ENCODE data around the gene DNAH7. TPM values are rescaled to one million over a fixed set of nuclear protein-coding genes. Genes with fewer than 3 reads are reported as not detected.

The DNAH7 gene
- polyA plus RNA-seq, 1 donor (not counting 4 experiments of a cell fraction or from before 2014, with no cell fraction given), result 0.17 TPM

- Histone ChIP-seq H3K27me3 (ENCODE audit: control insufficient read depth, extremely low read depth, insufficient read depth, low read length) (no peaks in the 10 kb centered on the region), H3K79me2 (ENCODE audit: control insufficient read depth, insufficient read depth, low read length) (no peaks in the 10 kb centered on the region), H3K4me3 (ENCODE audit: control insufficient read depth in 2 of 3, extremely low read depth in 1 of 3, insufficient read depth in 2 of 3, low read depth in 1 of 3, low read length in 3 of 3) (no peak overlapping the region), H3K27ac (ENCODE audit: control insufficient read depth, insufficient read depth, low read length) (no peak overlapping the region), H3K4me1 (ENCODE audit: control insufficient read depth, extremely low read depth, insufficient read depth, low read length) (no peaks in the 10 kb centered on the region), H3K9me3 (ENCODE audit: control insufficient read depth, low read depth, low read length) (no peaks in the 10 kb centered on the region), H2AFZ (ENCODE audit: control insufficient read depth, low read length) (no peak overlapping the region), H4K20me1 (ENCODE audit: control insufficient read depth, extremely low read depth, insufficient read depth, low read length) (no peaks in the 10 kb centered on the region), H3K9ac (ENCODE audit: control insufficient read depth, extremely low read depth, insufficient read depth, low read length) (no peak overlapping the region), H3K4me2 (ENCODE audit: control insufficient read depth, extremely low read depth, insufficient read depth, low read depth, low read length) (no peak overlapping the region), H3K9me1 (ENCODE audit: control insufficient read depth, extremely low read depth, insufficient read depth, low read length) (no peaks in the 10 kb centered on the region), H3K36me3 (ENCODE audit: control insufficient read depth in 2 of 2, extremely low read depth in 1 of 2, insufficient read depth in 2 of 2, low read length in 2 of 2) (no peaks in the 10 kb centered on the region)
- DNase-seq (ENCODE audit: low read depth, low spot score), result no peak
- dilution Hi-C loops (cut with MboI; ENCODE audit: extremely low pct_ligation_motif_present, low sequenced_read_pairs), result no loop called here
- no peak for FAIRE-seq
- TF ChIP-seq EZH2 (IDR thresholded peaks at IDR 0.05; ENCODE audit: low read length), result no peak
Measured at GRCh38 chr2:195891081-195891480, 177.6 kb downstream of the DNAH7 start.

DNA sequence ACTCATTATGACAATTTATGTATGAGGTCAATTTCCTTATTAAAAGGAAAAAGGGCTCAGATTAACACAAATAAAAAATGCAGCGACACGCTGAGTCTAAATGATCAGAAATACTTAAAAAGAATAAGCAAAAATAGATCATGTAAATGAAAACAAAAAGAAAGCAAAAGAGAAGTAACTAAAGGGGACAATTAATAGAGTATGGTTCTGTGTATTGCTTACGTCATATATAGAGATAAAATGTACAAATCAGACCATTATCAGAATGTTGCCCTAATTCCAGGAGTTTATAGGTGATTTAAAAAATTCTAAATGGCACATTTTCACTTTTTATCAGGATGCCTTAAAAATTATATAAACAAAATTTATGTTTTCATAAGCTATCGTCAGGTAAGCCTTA lies 189.5 kb downstream of the DNAH7 start:
- no peaks in the 10 kb centered on the region for H4K20me1 ChIP-seq (ENCODE audit: control insufficient read depth, extremely low read depth, insufficient read depth, low read length)
- no peak for TF ChIP-seq EZH2 (IDR thresholded peaks at IDR 0.05; ENCODE audit: low read length)
- TF ChIP-seq, protein P1, sequence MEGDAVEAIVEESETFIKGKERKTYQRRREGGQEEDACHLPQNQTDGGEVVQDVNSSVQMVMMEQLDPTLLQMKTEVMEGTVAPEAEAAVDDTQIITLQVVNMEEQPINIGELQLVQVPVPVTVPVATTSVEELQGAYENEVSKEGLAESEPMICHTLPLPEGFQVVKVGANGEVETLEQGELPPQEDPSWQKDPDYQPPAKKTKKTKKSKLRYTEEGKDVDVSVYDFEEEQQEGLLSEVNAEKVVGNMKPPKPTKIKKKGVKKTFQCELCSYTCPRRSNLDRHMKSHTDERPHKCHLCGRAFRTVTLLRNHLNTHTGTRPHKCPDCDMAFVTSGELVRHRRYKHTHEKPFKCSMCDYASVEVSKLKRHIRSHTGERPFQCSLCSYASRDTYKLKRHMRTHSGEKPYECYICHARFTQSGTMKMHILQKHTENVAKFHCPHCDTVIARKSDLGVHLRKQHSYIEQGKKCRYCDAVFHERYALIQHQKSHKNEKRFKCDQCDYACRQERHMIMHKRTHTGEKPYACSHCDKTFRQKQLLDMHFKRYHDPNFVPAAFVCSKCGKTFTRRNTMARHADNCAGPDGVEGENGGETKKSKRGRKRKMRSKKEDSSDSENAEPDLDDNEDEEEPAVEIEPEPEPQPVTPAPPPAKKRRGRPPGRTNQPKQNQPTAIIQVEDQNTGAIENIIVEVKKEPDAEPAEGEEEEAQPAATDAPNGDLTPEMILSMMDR (optimal IDR thresholded peaks at IDR 0.05 in 1 of 3, IDR thresholded peaks at IDR 0.05 in 1 of 3, conservative IDR thresholded peaks at IDR 0.05 in 1 of 3; ENCODE audit: extremely low read depth in 1 of 3, insufficient read depth in 2 of 3, low read length in 3 of 3), result no peak
- H3K4me3 ChIP-seq (ENCODE audit: control insufficient read depth in 2 of 3, extremely low read depth in 1 of 3, insufficient read depth in 2 of 3, low read depth in 1 of 3, low read length in 3 of 3), result no peak overlapping the region
- DNase-seq (ENCODE audit: low read depth, low spot score), result no peak
- H3K27ac ChIP-seq (ENCODE audit: control insufficient read depth, insufficient read depth, low read length), result no peak overlapping the region
- dilution Hi-C loops (cut with MboI; ENCODE audit: extremely low pct_ligation_motif_present, low sequenced_read_pairs), result no loop called here
- no peaks in the 10 kb centered on the region for H3K79me2 ChIP-seq (ENCODE audit: control insufficient read depth, insufficient read depth, low read length)
- no peaks in the 10 kb centered on the region for H3K27me3 ChIP-seq (ENCODE audit: control insufficient read depth, extremely low read depth, insufficient read depth, low read length)
- no peak overlapping the region for H2AFZ ChIP-seq (ENCODE audit: control insufficient read depth, low read length)
- H3K9ac ChIP-seq (ENCODE audit: control insufficient read depth, extremely low read depth, insufficient read depth, low read length), result no peak overlapping the region
- no peaks in the 10 kb centered on the region for H3K4me1 ChIP-seq (ENCODE audit: control insufficient read depth, extremely low read depth, insufficient read depth, low read length)
- H3K9me1 ChIP-seq (ENCODE audit: control insufficient read depth, extremely low read depth, insufficient read depth, low read length), result no peaks in the 10 kb centered on the region
- H3K36me3 ChIP-seq (ENCODE audit: control insufficient read depth in 2 of 2, extremely low read depth in 1 of 2, insufficient read depth in 2 of 2, low read length in 2 of 2), result no peaks in the 10 kb centered on the region
- no peaks in the 10 kb centered on the region for H3K9me3 ChIP-seq (ENCODE audit: control insufficient read depth, low read depth, low read length)
- H3K4me2 ChIP-seq (ENCODE audit: control insufficient read depth, extremely low read depth, insufficient read depth, low read depth, low read length), result no peak overlapping the region
- FAIRE-seq, result no peak

- H3K27ac ChIP-seq (ENCODE audit: control insufficient read depth, insufficient read depth, low read length), result no peak overlapping the region
- H3K4me1 ChIP-seq (ENCODE audit: control insufficient read depth, extremely low read depth, insufficient read depth, low read length), result no peaks in the 10 kb centered on the region
- no peaks in the 10 kb centered on the region for H3K9me1 ChIP-seq (ENCODE audit: control insufficient read depth, extremely low read depth, insufficient read depth, low read length)
- no peak for TF ChIP-seq EZH2 (IDR thresholded peaks at IDR 0.05; ENCODE audit: low read length)
- TF ChIP-seq, protein P1 (optimal IDR thresholded peaks at IDR 0.05 in 1 of 3, IDR thresholded peaks at IDR 0.05 in 1 of 3, conservative IDR thresholded peaks at IDR 0.05 in 1 of 3; ENCODE audit: extremely low read depth in 1 of 3, insufficient read depth in 2 of 3, low read length in 3 of 3), result no peak
- H3K27me3 ChIP-seq (ENCODE audit: control insufficient read depth, extremely low read depth, insufficient read depth, low read length), result no peaks in the 10 kb centered on the region
- no peaks in the 10 kb centered on the region for H3K9me3 ChIP-seq (ENCODE audit: control insufficient read depth, low read depth, low read length)
- H2AFZ ChIP-seq (ENCODE audit: control insufficient read depth, low read length), result no peak overlapping the region
- no peaks in the 10 kb centered on the region for H3K79me2 ChIP-seq (ENCODE audit: control insufficient read depth, insufficient read depth, low read length)
- no peak for FAIRE-seq
- H4K20me1 ChIP-seq (ENCODE audit: control insufficient read depth, extremely low read depth, insufficient read depth, low read length), result no peaks in the 10 kb centered on the region
- dilution Hi-C loops (cut with MboI; ENCODE audit: extremely low pct_ligation_motif_present, low sequenced_read_pairs), result no loop called here
- no peak overlapping the region for H3K9ac ChIP-seq (ENCODE audit: control insufficient read depth, extremely low read depth, insufficient read depth, low read length)
- no peak overlapping the region for H3K4me3 ChIP-seq (ENCODE audit: control insufficient read depth in 2 of 3, extremely low read depth in 1 of 3, insufficient read depth in 2 of 3, low read depth in 1 of 3, low read length in 3 of 3)
- DNase-seq (ENCODE audit: low read depth, low spot score), result no peak
- no peak overlapping the region for H3K4me2 ChIP-seq (ENCODE audit: control insufficient read depth, extremely low read depth, insufficient read depth, low read depth, low read length)
- no peaks in the 10 kb centered on the region for H3K36me3 ChIP-seq (ENCODE audit: control insufficient read depth in 2 of 2, extremely low read depth in 1 of 2, insufficient read depth in 2 of 2, low read length in 2 of 2)
Measured at GRCh38 chr2:195871326-195871725, 197.3 kb downstream of the DNAH7 start.
